Measurements from ENCODE around the gene HOXB9.

Gene HOXB9

DNA sequence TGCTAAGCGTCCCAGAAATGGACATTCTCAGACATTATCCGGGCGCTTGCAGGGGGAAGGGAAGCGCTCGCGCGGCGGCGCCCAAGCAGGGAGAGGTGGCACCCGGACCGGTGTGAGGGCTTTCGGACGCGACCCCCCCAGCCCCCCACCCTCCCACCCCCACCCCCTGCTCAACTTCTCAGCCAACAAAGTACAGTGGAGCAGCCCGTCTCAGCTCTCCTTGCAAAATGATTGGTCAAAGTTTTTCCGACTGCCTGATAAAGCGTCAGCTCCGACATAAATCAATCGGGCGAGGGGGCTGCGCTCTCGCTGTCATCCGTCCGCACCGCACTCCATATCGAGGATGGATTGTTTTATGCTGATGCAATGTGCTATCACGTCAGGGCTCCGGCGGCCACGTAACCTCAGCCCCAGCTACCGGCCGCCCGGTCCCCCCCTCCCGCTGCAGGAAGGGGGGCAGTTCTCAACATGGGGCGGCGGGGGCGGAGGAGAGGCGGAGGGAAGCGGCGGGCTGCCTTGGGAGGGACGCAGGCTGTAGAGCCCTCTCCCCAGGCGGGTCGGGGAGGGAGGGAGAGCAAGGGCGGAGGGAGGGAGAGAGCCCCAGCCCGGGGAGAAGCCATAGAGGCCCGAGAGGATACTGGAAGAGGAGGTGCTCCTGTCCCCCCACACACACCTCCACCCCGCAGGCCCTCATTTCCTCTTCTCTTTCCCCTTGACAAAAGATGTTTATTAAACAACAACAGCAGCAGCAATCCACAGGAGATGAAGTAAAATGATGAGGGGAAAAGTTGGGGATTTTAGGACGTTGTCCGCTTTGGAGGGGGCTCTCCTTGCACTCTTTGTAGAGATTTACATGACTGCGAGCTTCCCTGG is at the start of gene HOXB9:
Gene HOXB9, minus strand, starts transcription at position 114 of the 873 bp plus-strand sequence. Its CDS starts 89 bp downstream, at position 25.
- DNase-seq: peak; percentile 19

DNA sequence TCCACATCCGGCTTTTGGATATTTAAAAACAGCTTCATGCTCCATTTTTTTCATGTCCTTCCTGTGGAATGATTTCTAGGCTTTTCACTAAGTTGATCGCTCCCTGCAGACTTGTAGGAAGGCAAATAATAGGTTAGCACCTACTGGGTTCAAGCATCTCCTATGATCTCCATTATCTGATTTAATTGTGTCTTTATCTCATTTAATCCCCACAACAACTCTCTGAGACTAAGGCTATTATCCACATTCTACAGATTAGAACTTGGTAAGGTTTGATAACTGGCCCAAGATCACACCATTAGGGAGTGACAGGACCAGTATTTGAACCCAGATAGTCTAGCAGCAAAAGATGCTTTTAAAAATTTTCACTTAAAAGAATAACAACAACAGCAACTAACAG is 46.2 kb upstream of the HOXB9 start:
- DNase-seq: no peak

DNA sequence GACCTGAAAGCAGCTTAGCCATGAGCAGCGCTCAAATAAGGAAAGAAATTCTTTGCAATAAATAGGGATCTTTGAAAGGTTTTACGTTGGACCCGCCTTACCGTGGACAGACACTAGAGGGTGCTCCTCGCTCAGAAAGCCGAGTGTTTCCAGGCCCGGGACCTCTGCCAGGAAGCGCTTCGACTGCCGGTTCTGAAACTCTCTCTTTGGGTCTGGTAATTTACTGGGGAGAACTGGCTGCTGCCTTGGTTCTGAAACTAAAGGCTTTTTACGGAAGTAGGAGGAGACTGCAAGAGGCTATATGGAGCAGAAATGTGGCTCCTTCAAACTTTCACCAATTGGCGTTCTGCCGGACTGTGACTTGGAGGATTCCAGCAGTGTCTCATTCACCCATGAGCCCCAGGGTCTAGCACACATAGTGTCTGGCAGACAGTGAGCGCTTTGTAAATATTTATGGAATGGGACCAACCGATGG is 45.6 kb upstream of the HOXB9 start:
- DNase-seq: peak; percentile 72

DNA sequence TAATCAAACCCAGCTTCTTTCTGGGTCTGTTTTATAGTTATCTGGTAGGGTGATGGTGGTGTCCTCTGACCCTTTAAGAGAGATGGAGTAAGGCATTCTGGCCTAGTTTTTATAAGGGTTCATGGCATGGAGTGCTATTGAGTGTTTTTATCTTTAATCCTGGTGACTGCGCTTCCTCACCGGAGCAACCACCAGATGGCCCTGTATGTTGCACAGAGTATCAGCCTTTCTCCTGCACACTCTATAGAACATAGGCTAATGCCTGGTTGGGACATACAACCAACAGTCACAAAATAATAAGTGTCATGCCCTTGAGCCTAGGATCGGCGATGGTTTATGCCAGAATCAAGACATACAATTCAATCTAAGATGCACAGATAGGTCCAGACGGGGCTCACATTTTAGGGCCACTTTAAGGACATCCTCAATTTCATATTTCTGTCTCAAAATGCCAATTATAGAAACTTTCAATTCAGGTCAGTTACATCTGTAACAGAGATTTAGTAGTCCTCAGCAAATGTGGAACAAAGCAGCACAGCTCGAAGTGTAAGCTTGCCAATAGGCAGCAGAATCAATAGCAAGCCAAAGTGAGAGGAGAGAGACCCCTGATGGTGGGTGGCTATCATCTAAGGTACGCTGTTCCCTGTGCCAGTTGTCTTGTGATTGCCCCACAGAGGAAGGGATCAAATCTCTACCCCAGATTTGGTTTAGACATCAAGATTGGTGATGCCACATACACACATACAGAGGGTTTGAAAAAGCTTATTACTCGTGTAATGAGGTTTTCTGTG is 37.2 kb upstream of the HOXB9 start:
- DNase-seq: no peak

DNA sequence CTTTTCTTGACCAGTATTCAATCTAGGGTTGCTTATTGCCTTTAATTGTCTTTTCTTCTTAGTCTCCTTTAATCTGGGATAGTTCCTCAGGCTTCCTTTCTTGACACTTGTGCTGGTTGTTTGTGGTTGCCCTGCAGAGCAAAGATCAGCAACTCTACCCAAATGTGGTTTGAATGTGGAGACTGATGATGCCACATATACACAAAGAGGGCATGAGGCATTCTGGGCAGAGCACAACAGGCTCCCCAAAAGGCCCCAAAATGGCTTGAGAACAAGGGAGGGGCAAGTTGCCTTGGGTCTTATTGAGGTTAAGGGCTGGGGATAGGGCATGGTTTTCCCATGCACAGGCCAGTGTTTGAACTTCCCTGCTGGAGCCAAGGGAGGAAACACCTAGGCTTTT is 29.8 kb upstream of the HOXB9 start:
- DNase-seq: no peak

DNA sequence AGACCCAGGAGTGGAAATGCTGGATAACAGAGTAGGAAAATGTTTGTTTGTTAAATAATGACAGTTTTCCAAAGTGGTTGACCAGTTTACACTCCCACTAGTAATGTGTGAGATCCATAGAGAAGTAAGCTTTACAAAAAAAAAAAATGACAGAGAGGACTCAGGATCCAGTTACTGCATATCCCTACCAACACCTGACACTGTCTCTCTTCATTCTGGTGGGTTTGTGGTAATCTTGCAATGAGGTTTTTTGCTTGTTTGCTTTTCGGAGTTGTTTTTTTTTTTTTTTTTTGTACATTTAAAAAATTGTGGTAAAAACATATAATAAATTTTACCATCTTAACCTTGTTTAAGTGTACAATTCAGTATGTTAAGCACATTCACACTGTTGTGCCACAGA is 23.6 kb upstream of the HOXB9 start:
- no peak for DNase-seq

DNA sequence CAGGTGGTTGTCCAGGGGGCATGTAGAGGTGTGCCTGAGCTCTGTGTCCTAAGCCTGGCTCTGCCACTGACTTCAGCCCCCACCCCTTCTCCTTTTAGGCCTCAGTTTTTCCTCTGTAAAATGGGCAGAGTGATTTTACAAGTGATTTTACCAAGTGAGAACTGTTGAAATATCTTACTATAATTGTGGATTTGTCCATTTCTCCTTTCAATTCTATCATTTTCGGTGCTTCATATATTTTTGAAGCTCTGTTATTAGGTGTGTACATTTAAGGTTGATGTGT is 21.7 kb upstream of the HOXB9 start:
- DNase-seq: no peak

DNA sequence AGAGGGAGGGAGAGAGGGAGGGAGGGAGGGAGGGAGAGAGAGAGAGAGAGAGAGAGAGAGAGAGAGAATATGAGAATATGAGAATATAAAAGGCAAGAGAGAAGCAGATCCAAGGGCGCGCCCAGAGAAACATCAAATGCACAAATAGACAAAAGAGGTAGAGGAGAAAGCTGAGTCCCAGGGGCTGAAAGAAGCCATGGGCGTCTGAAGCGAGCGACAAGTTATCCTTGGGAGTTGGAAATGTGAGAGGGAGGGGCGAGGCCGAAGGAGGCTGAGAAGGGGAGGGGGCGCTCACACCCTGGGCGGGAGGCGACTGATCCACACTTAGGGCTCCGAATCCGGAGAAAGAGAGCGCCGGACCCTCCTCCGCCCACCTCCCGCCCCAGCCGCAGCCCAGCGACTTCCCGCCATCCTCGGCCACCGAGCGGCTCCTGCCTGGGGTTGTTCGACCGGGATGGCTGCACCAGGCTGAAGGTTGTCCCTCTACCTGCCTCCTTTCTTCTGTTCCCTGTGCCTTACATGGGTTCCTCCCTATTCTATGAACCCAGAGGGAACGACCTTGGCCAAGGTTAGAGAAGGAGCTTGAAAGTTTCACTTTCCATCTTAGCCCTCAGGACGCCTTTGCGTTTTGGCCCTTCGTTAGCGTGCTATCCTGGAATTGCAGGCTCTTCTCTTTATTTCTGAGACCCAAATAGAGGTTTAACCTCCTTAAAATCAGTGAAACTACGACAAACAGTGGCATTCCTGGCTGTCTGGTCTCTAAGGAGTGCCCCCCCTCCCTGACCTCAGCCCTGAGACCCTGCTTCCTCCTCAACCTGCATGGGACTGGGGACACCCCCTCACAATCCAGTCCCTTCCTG is 21.2 kb upstream of the HOXB9 start:
- no peak for DNase-seq

DNA sequence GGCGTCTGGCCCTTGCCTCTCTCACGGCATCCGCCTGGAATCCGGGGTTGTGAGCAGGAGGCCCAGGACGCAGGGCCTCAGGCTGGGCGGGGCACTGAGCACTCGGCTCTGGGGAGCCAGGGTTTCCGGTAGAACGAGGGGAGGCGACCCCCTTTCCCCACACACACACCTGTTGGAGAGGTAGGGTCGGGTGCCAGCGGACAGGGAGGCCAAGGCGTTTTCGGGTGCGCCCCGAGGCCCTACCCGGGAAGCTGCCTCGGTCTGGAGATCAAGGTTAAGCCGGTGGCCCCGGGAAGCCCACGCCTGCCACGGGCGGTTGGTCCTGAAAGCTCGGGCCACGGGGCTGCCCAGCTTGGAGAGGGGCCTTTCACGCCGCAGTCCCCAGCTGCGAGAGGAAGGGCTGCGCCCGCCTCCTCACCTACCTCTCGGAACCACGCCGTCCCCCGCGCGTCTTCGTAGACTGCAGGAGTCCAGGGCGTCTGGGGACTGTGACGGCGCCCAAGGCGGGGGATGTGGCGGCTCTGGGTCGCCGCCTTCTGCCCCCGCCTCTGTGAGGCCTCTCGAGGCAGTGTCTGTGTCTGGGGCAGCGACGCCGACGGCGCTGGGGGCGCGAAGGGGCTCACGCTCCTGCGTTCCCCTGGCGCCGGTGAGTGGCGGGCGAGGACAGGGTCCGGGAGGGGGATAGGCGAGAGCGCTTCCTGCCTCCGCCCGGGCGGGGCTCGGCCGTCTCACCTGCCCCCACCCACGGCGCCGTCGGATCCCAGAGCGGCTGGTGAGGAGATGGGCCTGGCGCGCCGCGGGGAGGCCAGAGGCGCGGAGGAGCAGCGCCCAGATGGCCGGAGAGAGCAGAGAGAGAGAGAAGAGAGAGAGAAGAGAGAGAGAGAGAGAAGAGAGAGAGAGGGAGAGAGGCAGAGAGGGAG is 20.3 kb upstream of the HOXB9 start:
- no peak for DNase-seq

DNA sequence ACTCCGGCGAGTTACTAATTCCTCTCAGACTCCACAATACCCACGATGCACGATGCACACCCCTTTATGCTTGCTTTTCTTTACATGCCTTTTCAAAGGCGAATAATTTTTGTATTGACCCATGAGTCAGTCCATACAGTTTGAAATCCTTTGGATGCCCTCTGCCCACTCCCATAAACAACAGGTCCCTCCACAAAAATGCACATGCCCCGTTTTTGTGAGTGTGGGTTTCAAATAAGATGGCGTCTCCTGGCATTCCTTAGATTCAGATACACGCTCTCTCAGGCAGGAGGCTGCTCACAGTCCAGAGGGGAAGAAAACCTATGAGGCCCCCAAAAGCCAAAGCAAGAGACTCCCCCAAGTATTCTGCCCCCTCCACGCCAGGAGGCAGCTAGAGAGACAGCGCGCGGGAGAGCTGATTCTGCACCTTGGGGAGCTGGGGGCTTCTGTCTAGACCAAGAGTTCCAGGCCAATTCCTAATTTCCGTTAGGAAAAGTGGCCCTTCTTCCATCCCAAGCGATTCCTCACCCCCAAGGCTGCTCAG is 19.6 kb upstream of the HOXB9 start:
- no peak for DNase-seq

DNA sequence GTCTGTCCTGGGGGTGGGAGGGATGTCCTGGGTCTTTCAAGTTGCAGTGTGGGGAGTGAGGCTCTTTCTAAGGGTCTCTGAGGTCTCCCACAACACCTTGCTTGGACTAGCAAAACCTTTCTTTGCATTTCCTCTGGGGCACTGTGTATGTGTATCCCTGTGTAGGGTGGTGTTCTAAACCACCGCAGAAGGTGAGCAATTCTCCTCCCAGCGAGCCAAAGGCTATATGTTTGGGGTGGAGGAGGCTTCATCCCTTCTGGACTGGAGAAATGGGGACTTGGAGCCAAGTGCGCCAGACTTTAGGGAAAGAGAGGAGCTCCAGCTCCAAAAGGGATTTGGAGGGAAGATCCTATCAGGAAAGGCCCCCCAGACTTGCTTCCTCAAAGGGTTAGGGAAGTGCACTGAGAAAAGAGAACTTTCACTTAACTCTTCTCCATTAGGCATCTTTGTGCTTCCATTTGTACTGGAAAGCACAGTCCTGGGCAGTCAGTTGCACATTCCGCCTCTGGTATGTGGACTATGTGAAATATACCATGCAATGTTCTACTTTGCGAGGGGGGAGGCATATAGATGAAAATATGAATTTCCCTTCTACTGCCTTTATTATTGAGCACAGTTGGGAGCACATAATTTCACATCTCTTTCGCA is 18.9 kb upstream of the HOXB9 start:
- no peak for DNase-seq

DNA sequence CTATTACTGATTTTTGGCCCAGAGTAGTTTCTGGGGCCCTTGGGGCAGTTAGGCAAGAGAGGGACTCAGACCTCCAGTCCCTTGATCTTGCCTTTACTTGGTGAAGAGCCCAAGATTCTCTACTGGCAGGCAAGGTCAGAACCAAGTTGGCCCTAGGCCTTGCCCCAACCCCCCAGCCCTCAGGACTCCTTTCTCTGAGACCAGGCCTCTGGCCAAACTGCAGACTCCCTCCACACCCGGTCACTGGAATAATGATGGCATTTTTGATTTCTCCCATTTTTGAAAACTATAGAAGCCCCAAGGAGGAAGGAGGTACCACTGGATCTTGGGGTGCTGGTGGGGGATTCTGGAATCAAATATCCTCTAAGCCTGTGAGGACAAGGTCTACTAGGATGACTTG is 18.0 kb upstream of the HOXB9 start:
- DNase-seq: no peak

DNA sequence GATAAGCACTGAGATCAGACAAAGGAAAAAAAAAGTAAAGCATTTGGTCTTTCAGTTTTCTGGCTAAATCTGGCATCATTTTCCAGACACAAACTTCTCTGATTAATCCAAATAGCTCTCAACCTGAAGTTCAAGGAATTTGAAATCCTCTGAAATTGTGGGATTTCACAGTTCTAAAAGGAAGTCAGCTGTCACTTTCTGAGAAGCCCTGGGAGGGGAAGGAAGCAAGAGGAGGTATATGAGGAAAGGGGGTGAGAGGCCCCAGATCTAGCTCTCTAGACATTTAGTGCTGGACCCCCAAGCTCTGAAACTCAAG is 17.5 kb upstream of the HOXB9 start:
- DNase-seq: no peak

DNA sequence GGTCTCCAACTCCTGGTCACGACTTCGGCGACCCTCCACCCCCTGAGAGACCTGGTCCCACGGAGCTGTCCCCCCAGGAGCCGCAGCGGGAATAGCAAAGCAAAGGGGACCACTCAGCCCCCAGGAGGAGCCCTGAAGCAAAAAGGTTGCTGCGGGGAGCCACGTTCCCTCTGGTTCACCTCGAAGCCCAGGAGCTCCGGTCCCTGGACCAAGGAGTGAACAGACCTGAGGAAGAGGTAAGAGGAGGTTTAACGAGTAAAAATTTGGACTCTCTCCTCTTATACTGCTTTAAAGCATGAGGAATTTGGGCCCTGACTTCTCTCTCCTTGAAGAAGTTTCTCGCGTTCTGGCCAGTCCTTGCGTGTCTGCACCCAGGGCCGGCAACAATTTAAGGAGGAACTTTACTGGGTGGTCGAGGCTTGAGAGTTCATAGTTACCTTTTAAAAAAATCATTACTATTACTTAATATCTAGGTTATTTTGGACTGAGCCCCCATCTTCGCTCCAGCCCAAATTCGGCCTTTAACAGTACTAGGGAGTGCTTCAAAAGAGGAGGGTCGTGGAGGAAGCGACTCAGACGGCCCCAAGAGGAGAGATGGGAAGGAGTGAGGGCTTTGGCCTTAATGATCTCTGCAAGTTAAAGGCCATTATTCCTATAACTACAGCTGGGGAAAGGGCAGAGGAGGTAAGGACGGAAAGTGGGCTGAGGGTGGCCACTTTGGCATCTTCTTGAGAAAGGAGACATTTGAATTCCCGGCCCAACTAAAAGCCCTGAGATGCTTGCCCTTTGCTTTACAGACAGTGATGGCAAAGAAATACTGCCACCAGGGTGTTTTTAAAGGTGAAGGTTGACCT is 16.9 kb upstream of the HOXB9 start:
- no peak for DNase-seq

DNA sequence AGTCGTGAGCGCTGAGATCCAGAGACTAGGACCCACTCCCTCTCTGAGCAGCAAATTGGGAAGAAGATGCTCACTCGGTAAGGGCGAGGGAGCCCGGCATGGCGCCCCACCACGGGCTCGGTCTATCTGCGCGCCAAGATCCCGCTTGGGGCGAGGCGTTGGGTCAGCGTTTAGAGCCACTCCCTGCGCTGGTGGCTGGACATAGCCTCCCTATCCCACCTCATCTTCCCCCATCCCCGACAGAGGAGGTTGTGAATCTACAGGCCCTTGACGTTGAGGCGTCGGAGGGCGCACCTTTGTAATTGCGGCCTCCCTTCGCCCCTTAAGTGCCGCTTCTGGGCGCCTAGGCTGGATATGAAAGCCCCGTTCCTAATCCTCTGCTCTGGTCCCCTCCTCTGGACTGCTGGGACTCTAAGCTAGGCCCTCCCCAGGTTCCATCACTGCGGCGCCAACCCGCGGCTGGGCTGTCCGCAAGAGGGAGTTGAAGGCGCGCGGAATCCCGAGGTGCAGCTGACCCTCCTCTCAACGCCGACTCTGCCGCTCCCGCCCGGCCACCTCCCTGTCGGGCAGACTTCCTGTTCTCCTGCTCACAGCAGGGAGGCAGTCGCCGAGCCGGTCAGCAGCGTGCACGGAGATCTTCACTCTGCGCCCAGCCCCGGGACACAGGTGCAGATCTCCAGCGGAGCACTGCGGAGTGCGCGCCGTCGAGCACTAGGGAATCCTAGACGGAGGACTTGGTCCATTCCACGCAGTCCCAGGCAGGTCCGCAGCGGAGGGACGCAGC is 16.1 kb upstream of the HOXB9 start:
- no peak for DNase-seq

DNA sequence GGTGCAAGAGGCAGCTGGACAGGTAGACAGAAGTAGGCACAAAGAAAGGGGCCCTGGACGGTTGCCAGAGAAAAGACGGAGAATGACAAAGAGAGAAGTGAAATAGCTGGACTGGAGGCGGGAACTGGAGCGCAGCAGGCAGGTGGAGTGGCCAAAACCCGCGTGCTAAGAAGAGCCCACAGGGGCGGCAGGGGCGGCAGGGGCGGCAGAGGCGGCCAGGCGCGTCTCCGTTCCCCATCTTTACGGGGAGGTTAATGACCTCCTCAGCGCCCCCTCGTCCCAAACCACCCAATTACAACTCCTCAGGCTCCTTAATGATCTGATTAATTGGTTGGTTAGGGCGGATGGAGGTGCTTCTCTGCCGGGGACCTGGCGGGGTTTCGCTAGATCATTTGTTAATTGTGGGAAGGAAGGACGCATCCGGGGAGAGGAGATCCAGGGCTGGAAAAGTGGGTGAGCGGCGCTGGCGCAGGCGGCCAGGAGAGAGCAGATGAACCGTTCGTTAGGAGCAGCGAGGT is 15.4 kb upstream of the HOXB9 start:
- no peak for DNase-seq

DNA sequence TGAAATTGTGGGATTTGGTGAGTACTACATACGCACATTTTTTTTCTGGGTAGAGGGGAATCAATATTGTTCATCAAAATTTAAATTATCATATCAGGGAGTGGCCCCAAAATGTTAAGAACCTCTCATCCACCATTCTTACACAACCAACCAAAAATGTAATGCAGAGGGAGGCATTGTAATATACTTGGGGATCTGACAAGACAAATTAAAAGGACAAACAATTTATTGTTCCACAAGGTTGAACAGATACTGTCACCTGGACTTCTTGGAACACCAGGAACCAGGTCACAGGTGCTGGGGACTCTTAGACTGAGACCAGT is 14.7 kb upstream of the HOXB9 start:
- no peak for DNase-seq

DNA sequence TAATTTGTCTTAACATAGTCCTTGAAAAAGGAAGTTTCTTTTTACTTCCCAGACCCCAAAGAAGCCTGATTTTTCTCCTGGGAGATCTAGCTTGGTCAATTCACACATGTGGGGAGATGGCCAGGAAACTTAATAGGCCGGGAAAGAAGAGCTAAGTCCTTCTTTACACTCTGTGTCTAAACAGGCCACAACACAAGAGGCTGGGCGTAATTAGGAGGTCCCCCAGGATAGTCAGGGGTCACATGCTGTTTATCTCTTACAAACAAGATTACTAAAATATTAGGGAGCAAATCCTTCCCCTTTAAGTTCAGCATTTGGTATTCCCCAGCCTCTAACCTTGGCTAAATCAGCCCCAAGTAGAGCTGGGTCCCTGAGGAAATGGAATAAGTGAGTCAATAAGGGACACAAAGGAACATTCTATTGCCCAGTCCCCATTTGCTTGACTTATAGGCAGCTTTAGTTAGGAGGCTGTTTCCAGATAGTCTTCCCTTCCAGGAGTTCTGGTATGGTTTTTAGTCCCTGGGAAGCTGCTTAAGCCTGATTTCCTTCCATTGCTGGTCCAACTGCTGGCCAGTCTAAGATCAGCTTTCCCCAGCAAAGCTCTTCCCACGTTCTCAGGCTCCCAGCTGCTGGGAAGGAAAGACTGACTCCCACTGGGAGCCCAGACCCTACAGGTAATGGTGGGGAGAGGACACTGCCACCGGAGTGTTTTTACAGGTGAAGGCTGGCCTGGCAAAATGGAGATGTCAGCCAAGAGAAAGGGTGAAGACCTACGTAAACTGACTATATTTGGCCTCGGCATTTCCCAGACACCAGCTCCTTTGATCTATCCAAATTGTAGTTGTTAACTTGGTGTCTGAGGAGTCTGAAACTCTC is 14.1 kb upstream of the HOXB9 start:
- no peak for DNase-seq

DNA sequence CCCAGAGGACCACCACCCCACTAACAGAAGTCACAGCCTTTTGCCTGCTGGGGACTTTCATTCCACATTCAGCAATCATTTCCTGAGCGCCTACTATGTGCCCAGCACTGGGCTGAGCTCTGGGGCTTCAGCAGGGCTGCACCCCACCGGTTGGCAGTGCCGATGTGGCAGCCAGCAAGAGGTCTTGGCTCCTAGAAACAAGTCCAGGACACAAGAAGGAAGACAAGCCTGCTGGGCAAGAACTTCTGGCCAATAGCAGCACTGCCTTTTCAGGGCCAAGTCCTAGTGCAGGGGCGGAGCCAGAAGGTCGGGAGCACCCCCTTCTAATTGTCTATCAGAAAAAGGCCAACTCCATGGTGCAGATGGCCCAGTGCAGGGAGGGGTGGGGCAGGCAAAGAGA is 13.0 kb upstream of the HOXB9 start:
- no peak for DNase-seq
